K562 (cell line): Measurements from ENCODE around the gene CMSS1. TPM values are rescaled to one million over a fixed set of nuclear protein-coding genes. Genes with fewer than 3 reads are reported as not detected.
A peak's percentile ranks its signal among the peaks of the same experiment; 100 is the strongest.

Experiments
- ATAC-seq: fragments of 200-7000 bp; cut with Tn5 transposase; 3 replicates; pipeline ENCODE4 v1.9.1; 2020; ENCODE audit warnings: moderate library complexity
- BruUV-seq: library from RNA; stranded (reverse); fragments of 400-500 nt; replicated peaks from 2 replicates; lab custom pipeline; 2021; lab: Mats Ljungman, UMichigan
- CTCF ChIA-PET: fragments of 300-600 bp; formaldehyde crosslinking; extraction: SDS; loops from one replicate; lab custom pipeline; 2021; ENCODE audit warnings: low intra/inter-chr PET ratio; lab: Yijun Ruan, JAX
- POLR2A ChIA-PET: fragments of 300-600, 350-650 bp; sonication (Branson Sonifier 250); formaldehyde crosslinking; extraction: SDS; loops from one replicate; lab custom pipeline; 2021; ENCODE audit warnings: antibody characterized with exemption, inconsistent platforms; lab: Yijun Ruan, JAX
- DNase-seq, 4 experiments: peaks; one replicate each; pipeline versions ENCODE4 v3.0.0 to v3.0.0-alpha.2; 2011 to 2018; ENCODE audit warnings: low spot score in 3 of 4, mixed read lengths in 3 of 4; ENCODE audit errors: extremely low read depth in 1 of 4
- FAIRE-seq: peaks from 2 replicates; lab custom pipeline; 2011; peaks lifted over from hg19 to GRCh38; lab: Jason Lieb, UNC
- H2AFZ ChIP-seq: 2 replicates; pipeline ENCODE4 v1.6.0; 2011; ENCODE audit warnings: low read depth, low read length, control low read depth, inconsistent platforms
- H3K27ac ChIP-seq: fragments of 200-600 bp; 3 replicates; pipeline ENCODE4 v1.8.0; 2011; ENCODE audit warnings: low read depth, mild to moderate bottlenecking, control low read depth, inconsistent platforms, low read length, moderate library complexity, mixed read lengths; ENCODE audit errors: extremely low read depth
- H3K27me3 ChIP-seq, 2 experiments: fragments of 300-600 bp in 1 of 2; 2 replicates in 1 of 2; 3 replicates in 1 of 2; pipeline versions ENCODE4 v1.6.0 to v1.8.0; 2011; ENCODE audit warnings: inconsistent platforms in 2 of 2, low read length in 2 of 2, mild to moderate bottlenecking in 1 of 2, mixed read lengths in 1 of 2, moderate library complexity in 1 of 2; ENCODE audit not compliant: control insufficient read depth in 2 of 2, insufficient read depth in 2 of 2
- H3K36me3 ChIP-seq: fragments of 300-600 bp; 3 replicates; pipeline ENCODE4 v1.8.0; 2011; ENCODE audit warnings: mild to moderate bottlenecking, low read length, inconsistent platforms; ENCODE audit not compliant: control insufficient read depth, insufficient read depth
- H3K4me1 ChIP-seq, 2 experiments: fragments of 200-600 bp in 1 of 2; replicated peaks in 1 of 2; 2 replicates in 1 of 2; 3 replicates in 1 of 2; pipeline versions ENCODE4 v1.5.1 to v1.8.0; 2011; ENCODE audit warnings: inconsistent platforms in 2 of 2, low read length in 2 of 2, mild to moderate bottlenecking in 1 of 2, mixed read lengths in 1 of 2, moderate library complexity in 1 of 2; ENCODE audit not compliant: control insufficient read depth in 2 of 2, insufficient read depth in 2 of 2
- H3K4me2 ChIP-seq: 2 replicates; pipeline ENCODE4 v1.6.1; 2011; ENCODE audit warnings: low read length, control low read depth, inconsistent platforms, mixed read lengths; ENCODE audit not compliant: insufficient read depth
- H3K4me3 ChIP-seq: fragments of 200-600 bp; sonication (generic), shearing (Covaris generic); 2 replicates; pipeline ENCODE4 v1.5.1; 2016; ENCODE audit warnings: control low read depth, inconsistent platforms
- H3K79me2 ChIP-seq: fragments of 200-600 bp; 3 replicates; pipeline ENCODE4 v1.8.0; 2011; ENCODE audit warnings: low read length, inconsistent platforms; ENCODE audit not compliant: control insufficient read depth, insufficient read depth
- H3K9ac ChIP-seq, 2 experiments: 2 replicates each; pipeline versions ENCODE4 v1.6.0 to v1.6.1; 2011; ENCODE audit warnings: low read depth in 2 of 2, low read length in 2 of 2, control low read depth in 1 of 2, inconsistent platforms in 1 of 2, mild to moderate bottlenecking in 1 of 2, mixed read lengths in 1 of 2; ENCODE audit not compliant: insufficient read depth in 1 of 2
- H3K9me1 ChIP-seq: one replicate; pipeline ENCODE4 v1.6.0; 2011; ENCODE audit warnings: inconsistent platforms, mild to moderate bottlenecking, low read length, moderate library complexity; ENCODE audit not compliant: control insufficient read depth, insufficient read depth
- H3K9me3 ChIP-seq: replicated peaks from 2 replicates; pipeline ENCODE4 v1.5.1; 2011; ENCODE audit warnings: low read depth, low read length, inconsistent platforms; ENCODE audit not compliant: control insufficient read depth, insufficient read depth
- H4K20me1 ChIP-seq: replicated peaks from 2 replicates; pipeline ENCODE4 v1.6.1; 2011; ENCODE audit warnings: low read length, inconsistent platforms, mixed read lengths; ENCODE audit not compliant: control insufficient read depth, insufficient read depth
- FOXJ3 ChIP-seq: sonication (generic); formaldehyde crosslinking; IDR thresholded peaks from 2 replicates; pipeline ENCODE4 v1.4.0; 2020; ENCODE audit warnings: mild to moderate bottlenecking, missing genetic modification reagents
- HNRNPH1 ChIP-seq: fragments of 200-400 bp; formaldehyde crosslinking; optimal IDR thresholded peaks from 2 replicates; pipeline ENCODE3; 2017; ENCODE audit warnings: low read depth, mild to moderate bottlenecking, low read length, moderate library complexity
- MAFK ChIP-seq: IDR thresholded peaks from 2 replicates; pipeline ENCODE4 v1.6.1; 2011; ENCODE audit warnings: low read length, improper control_type of control experiment
- ZFX ChIP-seq: sonication (generic); formaldehyde crosslinking; IDR thresholded peaks from 2 replicates; pipeline ENCODE4 v1.8.0; 2022; ENCODE audit warnings: mild to moderate bottlenecking, missing genetic modification reagents, moderate library complexity
- ZNF507 ChIP-seq: conservative IDR thresholded peaks from 2 replicates; pipeline ENCODE4 v1.6.1; 2017; ENCODE audit warnings: missing genetic modification characterization, missing compliant biosample characterization
- in situ Hi-C: fragments of 300-500 bp; cut with MboI; formaldehyde crosslinking; loops from 4 replicates; pipeline ENCODE4 v1.15.0; 2018; ENCODE audit warnings: inconsistent platforms, mixed read lengths
- intact Hi-C: fragments of 100-400 bp; cut with micrococcal nuclease; formaldehyde crosslinking; loops from 2 replicates; pipeline ENCODE4 v1.14.2; 2022
- polyA plus RNA-seq, 8 experiments: library from polyadenylated mRNA; depleted of rRNA in 4 of 8; stranded (reverse) in 5 of 8; unstranded in 3 of 8; fragments of >200 nt; fragmentation: Nextera tagmentation in 2 of 8; fragmentation: Illumina TruSeq in 1 of 8; extraction: Ambion mirVana in 2 of 8; extraction: Trizol in 1 of 8; gene quantifications; 2 replicates each; pipeline versions ENCODE4 v1.2.1 to v1.2.3, GENCODE V29; 2011 to 2014; ENCODE audit warnings: inconsistent platforms in 1 of 8, missing spikeins in 1 of 8
- total RNA-seq, 7 experiments: library from RNA; depleted of rRNA in 6 of 7; stranded (reverse); fragments of >200 nt in 6 of 7; fragmentation: Illumina TruSeq in 2 of 7; extraction: Trizol in 2 of 7; gene quantifications; 2 replicates each; pipeline versions ENCODE4 v1.2.1 to v1.2.3, GENCODE V29; 2011 to 2021; ENCODE audit warnings: low replicate concordance in 1 of 7
- TF ChIP-seq, protein P1 (sequence below), 2 experiments: fragments of 450-650 bp in 1 of 2; sonication (generic) in 1 of 2; formaldehyde crosslinking in 1 of 2; IDR thresholded peaks; 2 replicates each; pipeline versions ENCODE4 v1.7.1 to v1.9.0; 2016 to 2022; ENCODE audit warnings: inconsistent platforms in 1 of 2, mild to moderate bottlenecking in 1 of 2, missing genetic modification reagents in 1 of 2
- TF ChIP-seq, protein P2 (sequence below): fragments of 150-350 bp; conservative IDR thresholded peaks from 2 replicates; pipeline ENCODE4 v1.6.1; 2014; ENCODE audit warnings: low read length

The CMSS1 gene
- total and polyA plus RNA-seq, 9 of the 15 experiments (the other 6 are each of a cell fraction or from before 2014, with no cell fraction given), result 46.9 to 109 (median 72.3) TPM

DNA sequence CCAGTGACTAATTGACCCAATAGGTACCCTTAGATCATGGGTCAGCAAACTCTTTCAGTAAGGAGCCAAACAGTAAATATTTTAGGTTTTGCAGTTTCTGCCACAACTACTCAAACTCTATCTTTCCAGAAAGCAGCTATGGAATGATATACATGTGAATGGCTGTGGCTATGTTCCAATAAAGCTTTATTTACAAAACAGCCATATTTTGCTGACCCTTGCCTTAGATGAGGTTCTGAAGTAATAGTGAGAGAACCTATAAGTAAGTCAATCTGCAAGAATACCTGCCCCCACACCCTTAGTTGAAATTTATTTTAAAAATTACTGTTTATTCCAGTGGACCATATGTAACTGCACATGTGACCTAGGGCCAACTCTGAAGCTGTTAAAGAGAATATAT, 134.0 kb downstream of the CMSS1 start:
- TF ChIP-seq, protein P1, sequence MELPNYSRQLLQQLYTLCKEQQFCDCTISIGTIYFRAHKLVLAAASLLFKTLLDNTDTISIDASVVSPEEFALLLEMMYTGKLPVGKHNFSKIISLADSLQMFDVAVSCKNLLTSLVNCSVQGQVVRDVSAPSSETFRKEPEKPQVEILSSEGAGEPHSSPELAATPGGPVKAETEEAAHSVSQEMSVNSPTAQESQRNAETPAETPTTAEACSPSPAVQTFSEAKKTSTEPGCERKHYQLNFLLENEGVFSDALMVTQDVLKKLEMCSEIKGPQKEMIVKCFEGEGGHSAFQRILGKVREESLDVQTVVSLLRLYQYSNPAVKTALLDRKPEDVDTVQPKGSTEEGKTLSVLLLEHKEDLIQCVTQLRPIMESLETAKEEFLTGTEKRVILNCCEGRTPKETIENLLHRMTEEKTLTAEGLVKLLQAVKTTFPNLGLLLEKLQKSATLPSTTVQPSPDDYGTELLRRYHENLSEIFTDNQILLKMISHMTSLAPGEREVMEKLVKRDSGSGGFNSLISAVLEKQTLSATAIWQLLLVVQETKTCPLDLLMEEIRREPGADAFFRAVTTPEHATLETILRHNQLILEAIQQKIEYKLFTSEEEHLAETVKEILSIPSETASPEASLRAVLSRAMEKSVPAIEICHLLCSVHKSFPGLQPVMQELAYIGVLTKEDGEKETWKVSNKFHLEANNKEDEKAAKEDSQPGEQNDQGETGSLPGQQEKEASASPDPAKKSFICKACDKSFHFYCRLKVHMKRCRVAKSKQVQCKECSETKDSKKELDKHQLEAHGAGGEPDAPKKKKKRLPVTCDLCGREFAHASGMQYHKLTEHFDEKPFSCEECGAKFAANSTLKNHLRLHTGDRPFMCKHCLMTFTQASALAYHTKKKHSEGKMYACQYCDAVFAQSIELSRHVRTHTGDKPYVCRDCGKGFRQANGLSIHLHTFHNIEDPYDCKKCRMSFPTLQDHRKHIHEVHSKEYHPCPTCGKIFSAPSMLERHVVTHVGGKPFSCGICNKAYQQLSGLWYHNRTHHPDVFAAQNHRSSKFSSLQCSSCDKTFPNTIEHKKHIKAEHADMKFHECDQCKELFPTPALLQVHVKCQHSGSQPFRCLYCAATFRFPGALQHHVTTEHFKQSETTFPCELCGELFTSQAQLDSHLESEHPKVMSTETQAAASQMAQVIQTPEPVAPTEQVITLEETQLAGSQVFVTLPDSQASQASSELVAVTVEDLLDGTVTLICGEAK (IDR thresholded peaks at IDR 0.05), result peak; percentile 88
- TF ChIP-seq, protein P1 (CRISPR knock-in tag; IDR thresholded peaks at IDR 0.05), result peak; percentile 47; the same call in 1 of the 2 replicates
- TF ChIP-seq HNRNPH1 (no peak), FOXJ3 (CRISPR knock-in tag) (no peak), MAFK (no peak), ZNF507 (tag) (no peak), ZFX (no peak)
- TF ChIP-seq, protein P2, sequence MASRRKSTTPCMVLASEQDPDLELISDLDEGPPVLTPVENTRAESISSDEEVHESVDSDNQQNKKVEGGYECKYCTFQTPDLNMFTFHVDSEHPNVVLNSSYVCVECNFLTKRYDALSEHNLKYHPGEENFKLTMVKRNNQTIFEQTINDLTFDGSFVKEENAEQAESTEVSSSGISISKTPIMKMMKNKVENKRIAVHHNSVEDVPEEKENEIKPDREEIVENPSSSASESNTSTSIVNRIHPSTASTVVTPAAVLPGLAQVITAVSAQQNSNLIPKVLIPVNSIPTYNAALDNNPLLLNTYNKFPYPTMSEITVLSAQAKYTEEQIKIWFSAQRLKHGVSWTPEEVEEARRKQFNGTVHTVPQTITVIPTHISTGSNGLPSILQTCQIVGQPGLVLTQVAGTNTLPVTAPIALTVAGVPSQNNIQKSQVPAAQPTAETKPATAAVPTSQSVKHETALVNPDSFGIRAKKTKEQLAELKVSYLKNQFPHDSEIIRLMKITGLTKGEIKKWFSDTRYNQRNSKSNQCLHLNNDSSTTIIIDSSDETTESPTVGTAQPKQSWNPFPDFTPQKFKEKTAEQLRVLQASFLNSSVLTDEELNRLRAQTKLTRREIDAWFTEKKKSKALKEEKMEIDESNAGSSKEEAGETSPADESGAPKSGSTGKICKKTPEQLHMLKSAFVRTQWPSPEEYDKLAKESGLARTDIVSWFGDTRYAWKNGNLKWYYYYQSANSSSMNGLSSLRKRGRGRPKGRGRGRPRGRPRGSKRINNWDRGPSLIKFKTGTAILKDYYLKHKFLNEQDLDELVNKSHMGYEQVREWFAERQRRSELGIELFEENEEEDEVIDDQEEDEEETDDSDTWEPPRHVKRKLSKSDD, result no peak

More for the DNA sequence above, 134.0 kb downstream of the CMSS1 start:
- Histone ChIP-seq H3K27ac (no peak overlapping the region), H3K4me2 (no peak overlapping the region), H3K9ac (no peak overlapping the region), H3K9me1 (peaks cover 3% of the 10 kb centered on the region), H3K27me3 (no peaks in the 10 kb centered on the region), H3K9me3 (no peaks in the 10 kb centered on the region), H4K20me1 (0 out of 2 replicates have a peak, but pooled peaks cover 8% of the 10 kb centered on the region), H3K4me1 (peaks cover 0 to 14% of the 10 kb centered on the region in 2 experiments; a peak in 2 of 5 replicates), H3K36me3 (no peaks in the 10 kb centered on the region), H2AFZ (no peak overlapping the region), H3K79me2 (peaks cover 8% of the 10 kb centered on the region; the same call in 2 of the 3 replicates), H3K4me3 (no peak overlapping the region)
- intact Hi-C loops, result no loop called here
- FAIRE-seq (no peak), DNase-seq (no peak), ATAC-seq (no peak)
- ChIA-PET CTCF (no interaction called here), POLR2A (interaction anchor here (0.9 to 1.7 kb wide), 2 partner anchors 9 to 11 kb away, joined by 3 to 7 read pairs; no protein-coding TSS in a partner anchor)
- no TSS peak for BruUV-seq
- in situ Hi-C loops, result no loop called here
